ENCODE data around the gene ZYG11A. TPM values are rescaled to one million over a fixed set of nuclear protein-coding genes. Genes with fewer than 3 reads are reported as not detected.

Gene ZYG11A
- total RNA-seq, 1 experiment from 2014 or later, result 7.3 TPM

DNA sequence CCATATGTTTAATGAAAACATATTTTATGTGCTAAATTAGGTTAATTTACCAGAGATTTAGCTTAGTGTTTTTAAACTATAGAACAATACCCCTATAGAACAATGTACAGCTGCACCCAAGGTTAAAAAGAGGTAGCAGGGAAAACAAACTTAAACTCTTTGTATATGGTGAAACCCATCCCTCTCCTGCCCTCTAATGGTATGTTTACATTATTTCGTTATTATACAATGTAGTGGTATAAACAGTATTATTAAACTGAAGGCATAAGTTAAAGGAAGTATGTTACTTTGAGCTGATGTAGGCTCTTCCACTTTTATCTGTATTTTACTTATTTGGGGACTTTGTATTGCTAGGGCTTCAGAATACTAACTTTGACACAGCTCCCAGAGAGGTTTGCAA, 16.7 kb upstream of the ZYG11A start (continued):
- TF ChIP-seq, protein P1, sequence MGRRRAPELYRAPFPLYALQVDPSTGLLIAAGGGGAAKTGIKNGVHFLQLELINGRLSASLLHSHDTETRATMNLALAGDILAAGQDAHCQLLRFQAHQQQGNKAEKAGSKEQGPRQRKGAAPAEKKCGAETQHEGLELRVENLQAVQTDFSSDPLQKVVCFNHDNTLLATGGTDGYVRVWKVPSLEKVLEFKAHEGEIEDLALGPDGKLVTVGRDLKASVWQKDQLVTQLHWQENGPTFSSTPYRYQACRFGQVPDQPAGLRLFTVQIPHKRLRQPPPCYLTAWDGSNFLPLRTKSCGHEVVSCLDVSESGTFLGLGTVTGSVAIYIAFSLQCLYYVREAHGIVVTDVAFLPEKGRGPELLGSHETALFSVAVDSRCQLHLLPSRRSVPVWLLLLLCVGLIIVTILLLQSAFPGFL (CRISPR knock-in tag; IDR thresholded peaks at IDR 0.05; ENCODE audit: borderline replicate concordance), result no peak
- TF ChIP-seq E2F1 (CRISPR knock-in tag; IDR thresholded peaks at IDR 0.05), result no peak
- TF ChIP-seq E2F4 (CRISPR knock-in tag; IDR thresholded peaks at IDR 0.05; ENCODE audit: borderline replicate concordance, low read depth), result no peak
- TF ChIP-seq MXD4 (CRISPR knock-in tag; IDR thresholded peaks at IDR 0.05; ENCODE audit: borderline replicate concordance), result no peak
- TF ChIP-seq OVOL2 (CRISPR knock-in tag; IDR thresholded peaks at IDR 0.05; ENCODE audit: borderline replicate concordance), result no peak
- TF ChIP-seq SMAD3 (CRISPR knock-in tag; IDR thresholded peaks at IDR 0.05; ENCODE audit: borderline replicate concordance), result no peak
- no peak for TF ChIP-seq ETV6 (CRISPR knock-in tag; IDR thresholded peaks at IDR 0.05)
- TF ChIP-seq ZNF138 (CRISPR knock-in tag; conservative IDR thresholded peaks at IDR 0.05), result no peak
- TF ChIP-seq ERG (CRISPR knock-in tag; IDR thresholded peaks at IDR 0.05), result no peak
- TF ChIP-seq CBFB (CRISPR knock-in tag; IDR thresholded peaks at IDR 0.05; ENCODE audit: low read depth), result no peak

GRCh38 chr1:52834798-52835197, 7.8 kb upstream of the ZYG11A start:
- CTCF ChIA-PET, result no interaction called here
- Mint-ChIP-seq H3K9me3 (no peaks in the 10 kb centered on the region; the same call in 1 of the 2 replicates), H3K36me3 (no peaks in the 10 kb centered on the region)

More at GRCh38 chr1:52834798-52835197, 7.8 kb upstream of the ZYG11A start:
- Mint-ChIP-seq H3K27ac (peak overlapping the region; percentile 38; the same call in 1 of the 2 replicates), H3K4me1 (peaks cover 40% of the 10 kb centered on the region), H3K4me3 (no peak overlapping the region), H3K27me3 (ENCODE audit: low read depth) (no peaks in the 10 kb centered on the region; the same call in 1 of the 2 replicates)
- no peak for TF ChIP-seq TP53 (CRISPR knock-in tag; IDR thresholded peaks at IDR 0.05)
- no peak for TF ChIP-seq ZBTB21 (CRISPR knock-in tag; IDR thresholded peaks at IDR 0.05; ENCODE audit: borderline replicate concordance)
- TF ChIP-seq, protein P2, sequence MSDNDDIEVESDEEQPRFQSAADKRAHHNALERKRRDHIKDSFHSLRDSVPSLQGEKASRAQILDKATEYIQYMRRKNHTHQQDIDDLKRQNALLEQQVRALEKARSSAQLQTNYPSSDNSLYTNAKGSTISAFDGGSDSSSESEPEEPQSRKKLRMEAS (CRISPR knock-in tag; IDR thresholded peaks at IDR 0.05), result no peak
- TF ChIP-seq, protein P3, sequence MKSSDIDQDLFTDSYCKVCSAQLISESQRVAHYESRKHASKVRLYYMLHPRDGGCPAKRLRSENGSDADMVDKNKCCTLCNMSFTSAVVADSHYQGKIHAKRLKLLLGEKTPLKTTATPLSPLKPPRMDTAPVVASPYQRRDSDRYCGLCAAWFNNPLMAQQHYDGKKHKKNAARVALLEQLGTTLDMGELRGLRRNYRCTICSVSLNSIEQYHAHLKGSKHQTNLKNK (CRISPR knock-in tag; IDR thresholded peaks at IDR 0.05), result no peak
- TF ChIP-seq ESRRA (CRISPR knock-in tag; IDR thresholded peaks at IDR 0.05; ENCODE audit: borderline replicate concordance), result no peak
- no peak for TF ChIP-seq MYBL2 (CRISPR knock-in tag; IDR thresholded peaks at IDR 0.05)
- TF ChIP-seq ZNF138 (CRISPR knock-in tag; conservative IDR thresholded peaks at IDR 0.05), result no peak
- TF ChIP-seq, protein P4, sequence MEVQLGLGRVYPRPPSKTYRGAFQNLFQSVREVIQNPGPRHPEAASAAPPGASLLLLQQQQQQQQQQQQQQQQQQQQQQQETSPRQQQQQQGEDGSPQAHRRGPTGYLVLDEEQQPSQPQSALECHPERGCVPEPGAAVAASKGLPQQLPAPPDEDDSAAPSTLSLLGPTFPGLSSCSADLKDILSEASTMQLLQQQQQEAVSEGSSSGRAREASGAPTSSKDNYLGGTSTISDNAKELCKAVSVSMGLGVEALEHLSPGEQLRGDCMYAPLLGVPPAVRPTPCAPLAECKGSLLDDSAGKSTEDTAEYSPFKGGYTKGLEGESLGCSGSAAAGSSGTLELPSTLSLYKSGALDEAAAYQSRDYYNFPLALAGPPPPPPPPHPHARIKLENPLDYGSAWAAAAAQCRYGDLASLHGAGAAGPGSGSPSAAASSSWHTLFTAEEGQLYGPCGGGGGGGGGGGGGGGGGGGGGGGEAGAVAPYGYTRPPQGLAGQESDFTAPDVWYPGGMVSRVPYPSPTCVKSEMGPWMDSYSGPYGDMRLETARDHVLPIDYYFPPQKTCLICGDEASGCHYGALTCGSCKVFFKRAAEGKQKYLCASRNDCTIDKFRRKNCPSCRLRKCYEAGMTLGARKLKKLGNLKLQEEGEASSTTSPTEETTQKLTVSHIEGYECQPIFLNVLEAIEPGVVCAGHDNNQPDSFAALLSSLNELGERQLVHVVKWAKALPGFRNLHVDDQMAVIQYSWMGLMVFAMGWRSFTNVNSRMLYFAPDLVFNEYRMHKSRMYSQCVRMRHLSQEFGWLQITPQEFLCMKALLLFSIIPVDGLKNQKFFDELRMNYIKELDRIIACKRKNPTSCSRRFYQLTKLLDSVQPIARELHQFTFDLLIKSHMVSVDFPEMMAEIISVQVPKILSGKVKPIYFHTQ (CRISPR knock-in tag; IDR thresholded peaks at IDR 0.05), result no peak
- TF ChIP-seq ZNF317 (CRISPR knock-in tag; IDR thresholded peaks at IDR 0.05; ENCODE audit: borderline replicate concordance, low read depth), result no peak
- TF ChIP-seq SMAD3 (CRISPR knock-in tag; IDR thresholded peaks at IDR 0.05; ENCODE audit: borderline replicate concordance), result no peak
- TF ChIP-seq JAZF1 (CRISPR knock-in tag; IDR thresholded peaks at IDR 0.05), result no peak
- no peak for TF ChIP-seq GTF2I (CRISPR knock-in tag; conservative IDR thresholded peaks at IDR 0.05)
- no peak for TF ChIP-seq ZNF423 (CRISPR knock-in tag; IDR thresholded peaks at IDR 0.05)
- no peak for TF ChIP-seq ETV6 (CRISPR knock-in tag; IDR thresholded peaks at IDR 0.05)
- TF ChIP-seq CREB1 (CRISPR knock-in tag; IDR thresholded peaks at IDR 0.05), result no peak
- ATAC-seq (no peak), DNase-seq (ENCODE audit: low spot score) (no peak)
- POLR2A ChIA-PET, result no interaction called here

Measured in WTC11 (cell line).